WTC11 (cell line): Measurements from ENCODE around the gene SART1.

Experiments used
- ATF2 ChIP-seq: sonication (generic); formaldehyde crosslinking; IDR thresholded peaks from 2 replicates; pipeline ENCODE4 v1.8.1; 2022; ENCODE audit warnings: low read depth, missing genetic modification reagents, borderline replicate concordance
- CBFB ChIP-seq: sonication (generic); formaldehyde crosslinking; IDR thresholded peaks from 2 replicates; pipeline ENCODE4 v1.8.1; 2022; ENCODE audit warnings: mild to moderate bottlenecking, low read depth, missing genetic modification reagents
- CREB1 ChIP-seq: sonication (generic); formaldehyde crosslinking; IDR thresholded peaks from 2 replicates; pipeline ENCODE4 v1.8.0; 2023; ENCODE audit warnings: mild to moderate bottlenecking, missing genetic modification reagents
- CTCF ChIP-seq: fragments of 200-600 bp; IDR thresholded peaks from 2 replicates; pipeline ENCODE4 v1.8.0; 2022; ENCODE audit warnings: antibody characterized with exemption
- IRF2 ChIP-seq: sonication (generic); formaldehyde crosslinking; IDR thresholded peaks from 2 replicates; pipeline ENCODE4 v1.8.0; 2022; ENCODE audit warnings: low read depth, missing genetic modification reagents, borderline replicate concordance
- JUN ChIP-seq: sonication (generic); formaldehyde crosslinking; IDR thresholded peaks from 2 replicates; pipeline ENCODE4 v1.8.0; 2023; ENCODE audit warnings: mild to moderate bottlenecking, missing genetic modification reagents
- MAX ChIP-seq: sonication (generic); formaldehyde crosslinking; IDR thresholded peaks from 2 replicates; pipeline ENCODE4 v1.8.0; 2022; ENCODE audit warnings: mild to moderate bottlenecking, missing genetic modification reagents
- MXD4 ChIP-seq: fragments of 250-450 bp; sonication (Bioruptor Pico); IDR thresholded peaks from 2 replicates; pipeline ENCODE4 v1.8.0; 2021; ENCODE audit warnings: mild to moderate bottlenecking, moderate library complexity, borderline replicate concordance
- NR2C2 ChIP-seq: sonication (generic); formaldehyde crosslinking; IDR thresholded peaks from 2 replicates; pipeline ENCODE4 v1.8.0; 2022; ENCODE audit warnings: mild to moderate bottlenecking, missing genetic modification reagents
- NR3C1 ChIP-seq: sonication (generic); formaldehyde crosslinking; conservative IDR thresholded peaks from 2 replicates; pipeline ENCODE4 v1.8.1; 2023; ENCODE audit warnings: low read depth, mild to moderate bottlenecking, missing genetic modification reagents
- ZBTB21 ChIP-seq: sonication (generic); formaldehyde crosslinking; IDR thresholded peaks from 2 replicates; pipeline ENCODE4 v1.8.1; 2023; ENCODE audit warnings: mild to moderate bottlenecking, missing genetic modification reagents, borderline replicate concordance

- TF ChIP-seq CTCF (no peak), MAX (CRISPR knock-in tag) (0 out of 2 replicates have a peak, but pooled peaks have one; percentile 59), CBFB (CRISPR knock-in tag) (no peak), ZBTB21 (no peak; the same call in 1 of the 2 replicates), NR3C1 (CRISPR knock-in tag) (no peak), NR2C2 (CRISPR knock-in tag) (no peak), ATF2 (CRISPR knock-in tag) (no peak), IRF2 (no peak), JUN (no peak), CREB1 (CRISPR knock-in tag) (no peak), MXD4 (CRISPR knock-in tag) (no peak)
Measured at GRCh38 chr11:65945430-65945911, 16.1 kb upstream of the SART1 start, which contains the start of gene TSGA10IP.
